DMS153 treated with DMSO at 0.1 percent for 48 hours (cell line): ENCODE results near the gene KCNQ2.

Experiments used
- DNase-seq: peaks from one replicate; lab custom pipeline; 2025; ENCODE audit not compliant: unreplicated experiment; lab: John Stamatoyannopoulos, UW

KCNQ2 gene

GRCh38 chr20:63501818-63502670 lies 29.6 kb upstream of the KCNQ2 start:
- peak; percentile 52 for DNase-seq

GRCh38 chr20:63500902-63501817 lies 28.7 kb upstream of the KCNQ2 start:
- DNase-seq: no peak

- no peak for DNase-seq
Observed at GRCh38 chr20:63500151-63500901, 27.9 kb upstream of the KCNQ2 start.

GRCh38 chr20:63499338-63499969 lies 27.0 kb upstream of the KCNQ2 start:
- no peak for DNase-seq

- DNase-seq: no peak
Observed at GRCh38 chr20:63498960-63499337, 26.5 kb upstream of the KCNQ2 start, which contains the start of gene EEF1A2. EEF1A2 (minus strand) TSS chr20:63499083; CDS start chr20:63497763, 1,320 bp downstream.

GRCh38 chr20:63497946-63498935 lies 25.8 kb upstream of the KCNQ2 start:
- DNase-seq: no peak

GRCh38 chr20:63497138-63497945 lies 24.9 kb upstream of the KCNQ2 start:
- no peak for DNase-seq

- no peak for DNase-seq
Observed at GRCh38 chr20:63496596-63497120, 24.2 kb upstream of the KCNQ2 start.

- no peak for DNase-seq
Observed at GRCh38 chr20:63495741-63496595, 23.5 kb upstream of the KCNQ2 start.

- DNase-seq: no peak
Observed at GRCh38 chr20:63495167-63495720, 22.8 kb upstream of the KCNQ2 start.

GRCh38 chr20:63494420-63495166 lies 22.1 kb upstream of the KCNQ2 start:
- no peak for DNase-seq

- DNase-seq: no peak
Observed at GRCh38 chr20:63494084-63494419, 21.6 kb upstream of the KCNQ2 start.

- no peak for DNase-seq
Observed at GRCh38 chr20:63493563-63494020, 21.1 kb upstream of the KCNQ2 start.

- no peak for DNase-seq
Observed at GRCh38 chr20:63492982-63493381, 20.5 kb upstream of the KCNQ2 start.

GRCh38 chr20:63492518-63492917 lies 20.1 kb upstream of the KCNQ2 start:
- DNase-seq: no peak

- no peak for DNase-seq
Observed at GRCh38 chr20:63491635-63492230, 19.3 kb upstream of the KCNQ2 start.
